Measurements from ENCODE around the gene FOXG1. TPM values are rescaled to one million over a fixed set of nuclear protein-coding genes. Genes with fewer than 3 reads are reported as not detected.

Gene FOXG1
- total RNA-seq, 1 experiment from 2014 or later: not detected

DNA sequence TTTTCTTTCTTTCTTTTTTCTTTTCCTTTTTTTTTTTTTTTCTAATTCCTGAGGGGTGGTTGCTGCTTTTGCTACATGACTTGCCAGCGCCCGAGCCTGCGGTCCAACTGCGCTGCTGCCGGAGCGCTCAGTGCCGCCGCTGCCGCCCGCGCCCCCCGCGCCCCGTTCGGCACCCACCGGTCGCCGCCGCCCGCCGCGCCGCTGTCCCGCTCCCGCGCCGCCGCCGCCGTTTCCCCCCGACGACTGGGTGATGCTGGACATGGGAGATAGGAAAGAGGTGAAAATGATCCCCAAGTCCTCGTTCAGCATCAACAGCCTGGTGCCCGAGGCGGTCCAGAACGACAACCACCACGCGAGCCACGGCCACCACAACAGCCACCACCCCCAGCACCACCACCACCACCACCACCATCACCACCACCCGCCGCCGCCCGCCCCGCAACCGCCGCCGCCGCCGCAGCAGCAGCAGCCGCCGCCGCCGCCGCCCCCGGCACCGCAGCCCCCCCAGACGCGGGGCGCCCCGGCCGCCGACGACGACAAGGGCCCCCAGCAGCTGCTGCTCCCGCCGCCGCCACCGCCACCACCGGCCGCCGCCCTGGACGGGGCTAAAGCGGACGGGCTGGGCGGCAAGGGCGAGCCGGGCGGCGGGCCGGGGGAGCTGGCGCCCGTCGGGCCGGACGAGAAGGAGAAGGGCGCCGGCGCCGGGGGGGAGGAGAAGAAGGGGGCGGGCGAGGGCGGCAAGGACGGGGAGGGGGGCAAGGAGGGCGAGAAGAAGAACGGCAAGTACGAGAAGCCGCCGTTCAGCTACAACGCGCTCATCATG is 654 bp downstream of the FOXG1 start (continued):
- no peak for TF ChIP-seq POLR2AphosphoS5 (IDR thresholded peaks at IDR 0.05; ENCODE audit: low read depth, low read length)
- TF ChIP-seq TCF7L2 (IDR thresholded peaks at IDR 0.05; ENCODE audit: borderline replicate concordance, extremely low read depth, insufficient read depth, insufficient read length): no peak

- no peak overlapping the region for H3K4me3 ChIP-seq (replicated peaks in 1 of 2; ENCODE audit: low read depth in 1 of 2, low read length in 2 of 2)
- RAD21 ChIA-PET (ENCODE audit: low non-redundant PET in 1 of 2, low total read pairs in 2 of 2, uncharacterized antibody in 2 of 2, unreplicated experiment in 2 of 2): no interaction called here
- no peaks in the 10 kb centered on the region for H3K4me1 ChIP-seq (ENCODE audit: control insufficient read depth in 1 of 2, insufficient read depth in 2 of 2, low read length in 2 of 2)
- no TSS peak for BruUV-seq (replicated peaks)
- intact Hi-C loops (cut with micrococcal nuclease): no loop called here
- POLR2A ChIA-PET: no interaction called here
- no peaks in the 10 kb centered on the region for H3K36me3 ChIP-seq (ENCODE audit: control insufficient read depth in 1 of 2, insufficient read depth in 2 of 2, low read length in 2 of 2)
- DNase-seq (ENCODE audit: low read depth, low spot score) (no peak), ATAC-seq (no peak)
- H4K20me1 ChIP-seq (ENCODE audit: insufficient read depth): no peaks in the 10 kb centered on the region
- peaks cover 4 to 15% of the 10 kb centered on the region in 2 experiments; a peak in 2 of 4 replicates for H3K9me3 ChIP-seq (ENCODE audit: control insufficient read depth in 1 of 2, insufficient read depth in 1 of 2, low read depth in 1 of 2, low read length in 2 of 2)
- no peak overlapping the region for H3K4me2 ChIP-seq (ENCODE audit: low read length)
- H3K27ac ChIP-seq (ENCODE audit: low read depth, low read length): no peak overlapping the region
- H3K9ac ChIP-seq (ENCODE audit: low read length): no peak overlapping the region
- H2AFZ ChIP-seq (ENCODE audit: low read depth, low read length, poor library complexity, severe bottlenecking): no peak overlapping the region
- no peaks in the 10 kb centered on the region for H3K9me2 ChIP-seq (ENCODE audit: insufficient read depth)
- CTCF ChIA-PET: no interaction called here
- H3K27me3 ChIP-seq (ENCODE audit: insufficient read depth, low read length): no peaks in the 10 kb centered on the region
- no peaks in the 10 kb centered on the region for H3K79me2 ChIP-seq (ENCODE audit: insufficient read depth, low read length)
- no peak for TF ChIP-seq SP1 (IDR thresholded peaks at IDR 0.05; ENCODE audit: low read depth)
- TF ChIP-seq EZH2phosphoT487 (IDR thresholded peaks at IDR 0.05; ENCODE audit: borderline replicate concordance): no peak
- no peak for TF ChIP-seq SRF (IDR thresholded peaks at IDR 0.05; ENCODE audit: low read depth)
Measured at GRCh38 chr14:28767853-28768741, 1.5 kb downstream of the FOXG1 start.

Data from HCT116 (cell line).